Femur (tissue), 1 donor: ENCODE results near the gene INO80E.

Experiments used
- DNase-seq: peaks from one replicate; pipeline ENCODE4 v3.0.0-alpha.2; 2017

Gene INO80E

GRCh38 chr16:29993191-29993902 lies 2.7 kb upstream of the INO80E start:
- DNase-seq: no peak

- no peak for DNase-seq
These were observed 2.0 kb upstream of the INO80E start for GRCh38 chr16:29993903-29994599.

- no peak for DNase-seq
These were observed 1.3 kb upstream of the INO80E start for GRCh38 chr16:29994600-29995323.

- DNase-seq: peak; percentile 93
These were observed 624 bp upstream of the INO80E start, which contains the start of gene HIRIP3 for GRCh38 chr16:29995324-29995910. HIRIP3 (minus strand) TSS chr16:29995617; CDS start chr16:29995605, 12 bp downstream.

- DNase-seq: no peak
These were observed 767 bp downstream of the INO80E start for GRCh38 chr16:29996766-29997250.

- no peak for DNase-seq
These were observed 3.6 kb downstream of the INO80E start for GRCh38 chr16:29999605-30000004.

GRCh38 chr16:30000735-30001631 lies 4.9 kb downstream of the INO80E start:
- DNase-seq: no peak

GRCh38 chr16:30002614-30003346 lies 6.7 kb downstream of the INO80E start:
- DNase-seq: no peak

GRCh38 chr16:30003670-30004423 lies 7.8 kb downstream of the INO80E start:
- DNase-seq: no peak

GRCh38 chr16:30004424-30004776 lies 8.4 kb downstream of the INO80E start:
- no peak for DNase-seq

GRCh38 chr16:30004811-30005242 lies 8.8 kb downstream of the INO80E start:
- DNase-seq: no peak

GRCh38 chr16:30005341-30006094 lies 9.5 kb downstream of the INO80E start:
- peak; percentile 52 for DNase-seq

GRCh38 chr16:30006095-30006473 lies 10.0 kb downstream of the INO80E start:
- DNase-seq: no peak

- no peak for DNase-seq
These were observed 10.8 kb downstream of the INO80E start for GRCh38 chr16:30006659-30007377.

GRCh38 chr16:30007378-30007895 lies 11.4 kb downstream of the INO80E start:
- DNase-seq: no peak

GRCh38 chr16:30009085-30009862 lies 13.2 kb downstream of the INO80E start:
- no peak for DNase-seq

GRCh38 chr16:30009990-30010843 lies 14.2 kb downstream of the INO80E start:
- DNase-seq: no peak
